HepG2 (cell line): ENCODE results near the gene MSI2. TPM values are rescaled to one million over a fixed set of nuclear protein-coding genes. Genes with fewer than 3 reads are reported as not detected.

Experiments
- BCLAF1 ChIP-seq: fragments of 450-650 bp; IDR thresholded peaks from 2 replicates; pipeline ENCODE4 v1.6.1; 2017; ENCODE audit warnings: mild to moderate bottlenecking
- IRF9 ChIP-seq: sonication (generic); formaldehyde crosslinking; IDR thresholded peaks from 2 replicates; pipeline ENCODE4 v1.8.0; 2022; ENCODE audit warnings: missing genetic modification reagents, mild to moderate bottlenecking, borderline replicate concordance
- RBM39 ChIP-seq: fragments of 200-400 bp; formaldehyde crosslinking; IDR thresholded peaks from one replicate; pipeline ENCODE4 v1.6.1; 2018; ENCODE audit warnings: antibody characterized with exemption, mild to moderate bottlenecking, low read depth, low read length; ENCODE audit not compliant: poor library complexity, severe bottlenecking
- RFX5 ChIP-seq: IDR thresholded peaks from 2 replicates; pipeline ENCODE4 v1.6.1; 2011; ENCODE audit warnings: low read depth, low read length, improper control_type of control experiment
- RXRB ChIP-seq: IDR thresholded peaks from 2 replicates; pipeline ENCODE4 v1.6.1; 2016; ENCODE audit warnings: borderline replicate concordance, missing genetic modification reagents, missing compliant biosample characterization
- SOX6 ChIP-seq, 2 experiments: fragments of 450-650 bp in 1 of 2; sonication (generic) in 1 of 2; formaldehyde crosslinking in 1 of 2; IDR thresholded peaks; 2 replicates each; pipeline versions ENCODE4 v1.4.0 to v1.6.1; 2017 to 2020; ENCODE audit warnings: antibody characterized with exemption in 1 of 2, mild to moderate bottlenecking in 1 of 2, missing genetic modification reagents in 1 of 2
- SRSF9 ChIP-seq: fragments of 200-400 bp; formaldehyde crosslinking; IDR thresholded peaks from 2 replicates; pipeline ENCODE4 v1.6.1; 2018; ENCODE audit warnings: borderline replicate concordance, mild to moderate bottlenecking, low read depth, low read length; ENCODE audit not compliant: insufficient read depth, poor library complexity, severe bottlenecking
- TCF12 ChIP-seq, 2 experiments: fragments of 450-650 bp in 1 of 2; sonication (generic) in 1 of 2; formaldehyde crosslinking in 1 of 2; IDR thresholded peaks; 2 replicates each; pipeline versions ENCODE4 v1.6.1 to v1.8.0; 2017 to 2022; ENCODE audit warnings: antibody characterized with exemption in 1 of 2, mild to moderate bottlenecking in 1 of 2, missing genetic modification reagents in 1 of 2, moderate library complexity in 1 of 2
- YY1 ChIP-seq: IDR thresholded peaks from 2 replicates; pipeline ENCODE4 v1.6.1; 2011; ENCODE audit warnings: low read length, low read depth, moderate library complexity, mild to moderate bottlenecking; ENCODE audit not compliant: insufficient read depth, insufficient replicate concordance
- ZBTB20 ChIP-seq: sonication (generic); formaldehyde crosslinking; IDR thresholded peaks from 2 replicates; pipeline ENCODE4 v1.8.1; 2023; ENCODE audit warnings: missing genetic modification reagents, low read depth, mild to moderate bottlenecking, borderline replicate concordance
- ZBTB42 ChIP-seq: sonication (generic); formaldehyde crosslinking; IDR thresholded peaks from 2 replicates; pipeline ENCODE4 v1.5.0; 2020; ENCODE audit warnings: mild to moderate bottlenecking, missing genetic modification reagents
- ZFAT ChIP-seq: sonication (generic); formaldehyde crosslinking; conservative IDR thresholded peaks from 2 replicates; pipeline ENCODE4 v1.8.1; 2023; ENCODE audit warnings: missing genetic modification reagents, inconsistent platforms
- ZFP82 ChIP-seq: sonication (generic); formaldehyde crosslinking; IDR thresholded peaks from 2 replicates; pipeline ENCODE4 v1.5.1; 2020; ENCODE audit warnings: mild to moderate bottlenecking, missing genetic modification reagents, borderline replicate concordance
- ZNF160 ChIP-seq: sonication (generic); formaldehyde crosslinking; IDR thresholded peaks from 2 replicates; pipeline ENCODE4 v1.8.0; 2022; ENCODE audit warnings: mild to moderate bottlenecking, inconsistent platforms, missing genetic modification reagents
- ZNF550 ChIP-seq: sonication (generic); formaldehyde crosslinking; IDR thresholded peaks from 2 replicates; pipeline ENCODE4 v1.4.0; 2020; ENCODE audit warnings: mild to moderate bottlenecking, missing genetic modification reagents, borderline replicate concordance
- ZNF780A ChIP-seq: sonication (generic); formaldehyde crosslinking; IDR thresholded peaks from 2 replicates; pipeline ENCODE4 v1.8.0; 2022; ENCODE audit warnings: mild to moderate bottlenecking, missing genetic modification reagents, moderate library complexity
- ZNF816 ChIP-seq: sonication (generic); formaldehyde crosslinking; IDR thresholded peaks from 2 replicates; pipeline ENCODE4 v1.8.0; 2022; ENCODE audit warnings: missing genetic modification reagents, mild to moderate bottlenecking, borderline replicate concordance
- polyA plus RNA-seq, 8 experiments: library from polyadenylated mRNA; depleted of rRNA in 3 of 8; stranded (reverse) in 7 of 8; unstranded in 1 of 8; fragments of >200 nt; fragmentation: Illumina TruSeq in 4 of 8; extraction: Trizol in 4 of 8; gene quantifications; 2 replicates each; pipeline versions ENCODE4 v1.2.1 to v1.2.3, GENCODE V29; 2011 to 2016; ENCODE audit warnings: low read depth in 4 of 8, missing spikeins in 1 of 8, mixed read lengths in 1 of 8; ENCODE audit not compliant: insufficient read depth in 1 of 8
- total RNA-seq, 5 experiments: library from RNA; depleted of rRNA; stranded (reverse); fragments of >200 nt; fragmentation: Illumina TruSeq; extraction: Trizol; gene quantifications; 2 replicates each; pipeline ENCODE4 v1.2.3, GENCODE V29; 2016; ENCODE audit warnings: low read depth in 1 of 5
- TF ChIP-seq, protein P1 (sequence below): sonication (generic); formaldehyde crosslinking; IDR thresholded peaks from 2 replicates; pipeline ENCODE4 v1.4.0; 2020; ENCODE audit warnings: missing genetic modification reagents, borderline replicate concordance
- TF ChIP-seq, protein P2 (sequence below): sonication (generic); formaldehyde crosslinking; IDR thresholded peaks from 2 replicates; pipeline ENCODE4 v1.4.0; 2020; ENCODE audit warnings: missing genetic modification reagents

MSI2 gene
- total and polyA plus RNA-seq, 2 of the 13 experiments (the other 11 are each of a cell fraction or from before 2014, with no cell fraction given) = 77.5 to 78.4 TPM

- TF ChIP-seq YY1 = peak; percentile 5
- TF ChIP-seq ZNF816 (CRISPR knock-in tag) = 0 out of 2 replicates have a peak, but pooled peaks have one; percentile 34
- TF ChIP-seq RFX5 = 0 out of 2 replicates have a peak, but pooled peaks have one; percentile 25
- peak; percentile 50; the same call in 1 of the 2 replicates for TF ChIP-seq RXRB (CRISPR knock-in tag)
- peak; percentile 49; the same call in 1 of the 2 replicates for TF ChIP-seq ZFP82 (CRISPR knock-in tag)
- TF ChIP-seq ZBTB20 (CRISPR knock-in tag) = no peak
- TF ChIP-seq ZNF160 (CRISPR knock-in tag) = 0 out of 2 replicates have a peak, but pooled peaks have one; percentile 59
- peak; percentile 69 for TF ChIP-seq RBM39
- TF ChIP-seq SRSF9 = no peak
- TF ChIP-seq, protein P1, sequence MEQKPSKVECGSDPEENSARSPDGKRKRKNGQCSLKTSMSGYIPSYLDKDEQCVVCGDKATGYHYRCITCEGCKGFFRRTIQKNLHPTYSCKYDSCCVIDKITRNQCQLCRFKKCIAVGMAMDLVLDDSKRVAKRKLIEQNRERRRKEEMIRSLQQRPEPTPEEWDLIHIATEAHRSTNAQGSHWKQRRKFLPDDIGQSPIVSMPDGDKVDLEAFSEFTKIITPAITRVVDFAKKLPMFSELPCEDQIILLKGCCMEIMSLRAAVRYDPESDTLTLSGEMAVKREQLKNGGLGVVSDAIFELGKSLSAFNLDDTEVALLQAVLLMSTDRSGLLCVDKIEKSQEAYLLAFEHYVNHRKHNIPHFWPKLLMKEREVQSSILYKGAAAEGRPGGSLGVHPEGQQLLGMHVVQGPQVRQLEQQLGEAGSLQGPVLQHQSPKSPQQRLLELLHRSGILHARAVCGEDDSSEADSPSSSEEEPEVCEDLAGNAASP (CRISPR knock-in tag) = no peak; the same call in 1 of the 2 replicates
- TF ChIP-seq TCF12 (IDR thresholded peaks at IDR 0.05) = no peak
- TF ChIP-seq TCF12 (CRISPR knock-in tag; IDR thresholded peaks at IDR 0.05) = 0 out of 2 replicates have a peak, but pooled peaks have one; percentile 48
- TF ChIP-seq IRF9 = peak; percentile 29; the same call in 1 of the 2 replicates
- TF ChIP-seq SOX6 (IDR thresholded peaks at IDR 0.05) = no peak
- TF ChIP-seq SOX6 (CRISPR knock-in tag; IDR thresholded peaks at IDR 0.05) = peak; percentile 41
- TF ChIP-seq ZBTB42 = no peak
- TF ChIP-seq ZNF780A (CRISPR knock-in tag) = no peak
- TF ChIP-seq, protein P2, sequence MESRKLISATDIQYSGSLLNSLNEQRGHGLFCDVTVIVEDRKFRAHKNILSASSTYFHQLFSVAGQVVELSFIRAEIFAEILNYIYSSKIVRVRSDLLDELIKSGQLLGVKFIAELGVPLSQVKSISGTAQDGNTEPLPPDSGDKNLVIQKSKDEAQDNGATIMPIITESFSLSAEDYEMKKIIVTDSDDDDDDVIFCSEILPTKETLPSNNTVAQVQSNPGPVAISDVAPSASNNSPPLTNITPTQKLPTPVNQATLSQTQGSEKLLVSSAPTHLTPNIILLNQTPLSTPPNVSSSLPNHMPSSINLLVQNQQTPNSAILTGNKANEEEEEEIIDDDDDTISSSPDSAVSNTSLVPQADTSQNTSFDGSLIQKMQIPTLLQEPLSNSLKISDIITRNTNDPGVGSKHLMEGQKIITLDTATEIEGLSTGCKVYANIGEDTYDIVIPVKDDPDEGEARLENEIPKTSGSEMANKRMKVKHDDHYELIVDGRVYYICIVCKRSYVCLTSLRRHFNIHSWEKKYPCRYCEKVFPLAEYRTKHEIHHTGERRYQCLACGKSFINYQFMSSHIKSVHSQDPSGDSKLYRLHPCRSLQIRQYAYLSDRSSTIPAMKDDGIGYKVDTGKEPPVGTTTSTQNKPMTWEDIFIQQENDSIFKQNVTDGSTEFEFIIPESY (CRISPR knock-in tag) = no peak
- TF ChIP-seq BCLAF1 = no peak
- no peak for TF ChIP-seq ZNF550 (CRISPR knock-in tag)
- TF ChIP-seq ZFAT (CRISPR knock-in tag) = no peak
These were observed at the start of gene MSI2 (continued) for GRCh38 chr17:57255776-57256681.
